GM18499 (cell line): ENCODE results near the gene GBF1.

Experiments used
- ATAC-seq: cut with Tn5 transposase; IDR thresholded peaks from one replicate; pipeline ENCODE4 v1.9.1; 2021; ENCODE audit warnings: moderate number of reproducible peaks; ENCODE audit not compliant: insufficient read depth, unreplicated experiment

GBF1 gene

GRCh38 chr10:102389894-102390293 is 144.6 kb downstream of the GBF1 start:
- no peak for ATAC-seq

DNA sequence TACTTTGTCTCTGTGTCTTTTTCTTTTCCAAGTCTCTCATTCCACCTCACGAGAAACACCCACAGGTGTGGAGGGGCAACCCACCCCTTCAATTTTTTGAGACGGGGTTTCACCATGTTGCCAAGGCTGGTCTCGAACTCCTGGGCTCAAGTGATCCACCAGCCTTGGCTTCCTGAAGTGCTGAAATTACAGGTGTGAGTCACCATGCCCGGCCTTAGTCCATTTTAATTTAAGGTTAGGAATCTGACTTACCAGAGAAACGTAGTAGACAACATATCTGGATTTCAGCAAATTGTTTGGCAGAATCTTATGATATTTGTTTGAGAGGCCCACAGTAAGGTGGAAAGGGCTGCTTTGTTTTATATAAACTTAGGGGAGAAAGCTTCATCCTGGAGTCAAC is 147.0 kb downstream of the GBF1 start:
- no peak for ATAC-seq

DNA sequence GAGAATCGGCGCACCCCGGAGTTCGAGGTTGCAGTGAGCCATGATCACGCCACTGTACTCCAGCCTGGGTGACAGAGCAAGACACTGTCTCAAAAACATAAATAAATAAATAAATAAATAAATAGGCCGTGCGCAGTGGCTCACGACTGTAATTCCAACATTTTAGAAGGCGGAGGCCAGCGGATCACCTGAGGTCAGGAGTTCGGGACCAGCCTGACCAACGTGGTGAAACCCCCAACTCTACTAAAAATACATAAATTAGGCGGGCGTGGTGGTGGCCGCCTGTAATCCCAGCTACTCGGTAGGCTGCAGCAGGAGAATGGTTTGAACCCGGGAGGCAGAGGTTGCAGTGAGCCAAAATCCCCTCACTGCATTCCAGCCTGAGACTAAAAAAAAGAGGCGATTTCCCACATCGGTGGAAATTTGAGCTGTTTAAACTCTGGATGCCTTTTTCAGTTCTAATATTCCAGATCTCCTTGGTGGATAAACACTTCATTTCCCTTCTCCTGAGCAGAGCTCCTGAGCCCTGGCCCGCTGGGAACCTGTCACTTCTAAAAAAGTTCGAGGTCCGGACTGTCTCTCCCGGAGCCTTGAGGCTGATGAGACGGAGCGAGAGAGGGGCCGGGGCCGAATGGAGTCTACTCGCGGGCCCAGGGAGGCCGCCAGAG is 148.2 kb downstream of the GBF1 start:
- ATAC-seq, result no peak

DNA sequence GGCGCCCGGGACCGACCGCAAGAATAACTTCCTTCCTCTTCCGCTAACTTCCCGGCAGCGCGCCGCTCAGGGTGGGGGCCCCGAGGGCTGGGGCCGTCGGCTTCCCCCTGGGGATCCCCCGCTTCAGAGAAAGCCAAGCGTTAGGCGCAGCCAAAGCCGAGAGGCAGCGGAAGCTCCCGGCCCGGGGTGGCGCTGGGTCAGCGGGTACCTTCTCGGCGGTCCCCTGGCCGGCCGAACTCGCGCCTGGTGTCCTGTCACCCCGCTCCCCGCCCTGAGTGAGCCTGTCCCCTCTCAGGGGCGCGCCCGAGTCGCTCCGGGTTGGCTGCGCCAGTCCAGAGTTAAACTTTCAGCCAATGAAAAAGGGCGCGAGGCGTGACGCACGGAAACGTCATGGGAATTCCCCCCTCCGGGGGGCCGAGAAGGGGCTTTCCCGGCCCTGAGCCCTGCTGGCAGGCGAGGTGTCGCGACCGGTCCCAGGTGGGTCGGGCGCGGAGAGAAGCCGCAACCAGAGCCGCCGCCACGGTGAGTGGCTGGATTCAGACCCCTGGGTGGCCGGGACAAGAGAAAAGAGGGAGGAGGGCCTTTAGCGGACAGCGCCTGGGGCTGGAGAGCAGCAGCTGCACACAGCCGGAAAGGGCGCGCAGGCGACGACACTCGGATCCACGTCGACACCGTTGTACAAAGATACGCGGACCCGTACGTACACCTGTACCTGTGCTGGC is 148.9 kb downstream of the GBF1 start:
- peak; percentile 55 for ATAC-seq

DNA sequence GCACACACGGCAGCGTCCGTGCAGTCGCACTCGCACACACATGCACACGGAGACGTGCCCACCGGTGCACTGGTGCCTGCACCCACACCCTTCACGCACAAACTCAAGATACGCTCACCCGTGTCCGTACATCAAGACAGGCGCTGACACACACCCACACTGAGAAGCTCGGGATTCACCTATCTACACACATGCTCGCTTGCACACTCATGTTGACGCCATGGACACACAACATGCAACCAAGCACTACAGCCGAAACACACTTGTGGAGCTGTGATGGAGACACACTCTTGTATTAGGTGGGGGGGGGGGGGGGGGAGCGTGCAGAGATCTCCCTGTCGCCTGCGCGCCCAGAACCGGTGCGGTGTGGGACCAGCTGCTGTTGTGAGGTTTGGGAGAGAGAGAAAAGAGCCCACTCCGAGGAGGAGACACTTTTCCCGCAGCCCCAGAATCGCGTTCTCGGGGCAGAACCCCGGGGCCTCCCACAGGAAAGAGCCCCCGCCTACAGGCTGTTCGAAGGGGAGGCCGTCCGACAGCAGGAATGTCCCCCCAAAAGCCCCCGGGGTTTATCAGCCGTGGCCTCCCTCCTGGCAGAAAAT is 149.6 kb downstream of the GBF1 start:
- peak; percentile 1 for ATAC-seq

DNA sequence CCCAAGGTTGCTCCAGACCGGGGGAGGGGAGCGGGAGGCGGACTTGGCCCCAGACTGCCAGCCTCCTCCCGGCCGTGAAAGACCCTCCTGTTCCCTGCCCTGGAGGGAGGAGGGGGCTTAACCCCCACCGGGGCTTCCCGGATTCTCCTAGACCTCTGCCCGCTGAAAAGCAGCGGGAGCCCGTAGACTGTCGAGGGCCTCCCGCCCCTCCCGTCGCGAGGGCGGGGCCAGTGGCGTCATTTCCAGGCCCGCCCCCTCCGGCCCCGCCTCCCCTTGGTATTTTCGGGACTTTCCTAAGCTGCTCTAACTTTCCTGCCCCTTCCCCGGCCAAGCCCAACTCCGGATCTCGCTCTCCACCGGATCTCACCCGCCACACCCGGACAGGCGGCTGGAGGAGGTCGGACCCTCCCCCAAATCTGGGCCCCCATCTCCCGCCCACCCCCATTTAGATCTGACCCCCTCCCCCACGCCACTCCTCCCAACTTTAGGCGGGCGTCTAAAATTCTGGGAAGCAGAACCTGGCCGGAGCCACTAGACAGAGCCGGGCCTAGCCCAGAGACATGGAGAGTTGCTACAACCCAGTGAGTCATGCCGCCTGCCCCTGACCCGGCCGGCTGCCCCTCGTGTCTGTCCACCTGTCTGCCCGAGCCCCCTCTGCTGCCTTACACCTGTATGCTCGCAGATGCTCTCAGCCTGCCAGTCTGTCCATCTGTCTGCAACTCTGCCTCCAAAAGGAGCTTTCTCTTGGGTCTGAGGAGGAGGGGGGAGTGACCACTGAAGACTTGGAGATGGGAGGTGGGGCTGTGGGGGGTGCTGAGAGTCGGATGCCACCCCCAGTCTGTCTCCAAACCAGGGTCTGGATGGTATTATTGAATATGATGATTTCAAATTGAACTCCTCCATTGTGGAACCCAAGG is 150.3 kb downstream of the GBF1 start, which contains the start of gene NFKB2:
TSS of gene NFKB2 (plus strand) at position 306 of the 917 bp plus-strand sequence. CDS start at position 561, 255 bp downstream.
- ATAC-seq, result no peak

- ATAC-seq, result no peak
These were observed 151.0 kb downstream of the GBF1 start for GRCh38 chr10:102396317-102396650.

DNA sequence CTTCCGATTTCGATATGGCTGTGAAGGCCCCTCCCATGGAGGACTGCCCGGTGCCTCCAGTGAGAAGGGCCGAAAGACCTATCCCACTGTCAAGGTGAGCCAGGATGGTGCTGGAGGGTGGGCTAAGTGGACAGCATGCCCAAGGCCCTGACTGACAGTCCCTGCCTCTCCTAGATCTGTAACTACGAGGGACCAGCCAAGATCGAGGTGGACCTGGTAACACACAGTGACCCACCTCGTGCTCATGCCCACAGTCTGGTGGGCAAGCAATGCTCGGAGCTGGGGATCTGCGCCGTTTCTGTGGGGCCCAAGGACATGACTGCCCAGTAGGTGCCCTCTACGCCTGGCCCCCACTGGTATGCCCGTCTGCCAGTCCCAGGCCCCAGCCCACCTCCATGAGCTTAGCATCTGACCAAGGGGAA is 151.4 kb downstream of the GBF1 start:
- no peak for ATAC-seq

DNA sequence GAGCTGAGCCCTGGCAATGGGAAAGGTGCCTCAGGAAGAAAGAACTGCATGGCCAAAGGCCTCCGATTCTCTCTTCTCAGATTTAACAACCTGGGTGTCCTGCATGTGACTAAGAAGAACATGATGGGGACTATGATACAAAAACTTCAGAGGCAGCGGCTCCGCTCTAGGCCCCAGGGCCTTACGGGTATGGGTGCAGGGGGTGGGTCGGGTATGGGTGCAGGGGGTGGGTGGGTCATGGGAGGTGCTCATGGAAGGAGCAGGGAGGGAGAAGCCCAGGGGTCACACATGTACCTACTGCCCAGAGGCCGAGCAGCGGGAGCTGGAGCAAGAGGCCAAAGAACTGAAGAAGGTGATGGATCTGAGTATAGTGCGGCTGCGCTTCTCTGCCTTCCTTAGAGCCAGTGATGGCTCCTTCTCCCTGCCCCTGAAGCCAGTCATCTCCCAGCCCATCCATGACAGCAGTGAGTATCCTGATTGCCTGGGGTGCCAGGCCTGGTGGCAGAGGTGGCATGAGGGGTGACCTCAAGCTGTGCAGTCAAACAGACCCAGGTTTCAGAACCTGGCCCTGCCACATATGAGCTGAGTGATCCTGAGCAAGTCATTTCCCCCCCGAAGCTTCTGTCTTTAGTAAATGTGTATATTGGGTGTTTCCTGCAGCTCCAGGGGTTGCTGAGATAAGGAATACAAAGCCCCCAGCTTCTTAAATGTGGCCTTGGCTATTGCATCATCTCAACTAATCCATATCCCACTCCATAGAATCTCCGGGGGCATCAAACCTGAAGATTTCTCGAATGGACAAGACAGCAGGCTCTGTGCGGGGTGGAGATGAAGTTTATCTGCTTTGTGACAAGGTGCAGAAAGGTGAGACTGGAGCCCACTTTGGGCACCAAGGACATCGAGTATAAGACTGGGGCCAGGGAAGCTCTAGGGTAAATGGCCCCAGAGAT is 152.2 kb downstream of the GBF1 start:
- ATAC-seq, result no peak

- ATAC-seq, result no peak
These were observed 153.1 kb downstream of the GBF1 start for GRCh38 chr10:102398172-102399020.

DNA sequence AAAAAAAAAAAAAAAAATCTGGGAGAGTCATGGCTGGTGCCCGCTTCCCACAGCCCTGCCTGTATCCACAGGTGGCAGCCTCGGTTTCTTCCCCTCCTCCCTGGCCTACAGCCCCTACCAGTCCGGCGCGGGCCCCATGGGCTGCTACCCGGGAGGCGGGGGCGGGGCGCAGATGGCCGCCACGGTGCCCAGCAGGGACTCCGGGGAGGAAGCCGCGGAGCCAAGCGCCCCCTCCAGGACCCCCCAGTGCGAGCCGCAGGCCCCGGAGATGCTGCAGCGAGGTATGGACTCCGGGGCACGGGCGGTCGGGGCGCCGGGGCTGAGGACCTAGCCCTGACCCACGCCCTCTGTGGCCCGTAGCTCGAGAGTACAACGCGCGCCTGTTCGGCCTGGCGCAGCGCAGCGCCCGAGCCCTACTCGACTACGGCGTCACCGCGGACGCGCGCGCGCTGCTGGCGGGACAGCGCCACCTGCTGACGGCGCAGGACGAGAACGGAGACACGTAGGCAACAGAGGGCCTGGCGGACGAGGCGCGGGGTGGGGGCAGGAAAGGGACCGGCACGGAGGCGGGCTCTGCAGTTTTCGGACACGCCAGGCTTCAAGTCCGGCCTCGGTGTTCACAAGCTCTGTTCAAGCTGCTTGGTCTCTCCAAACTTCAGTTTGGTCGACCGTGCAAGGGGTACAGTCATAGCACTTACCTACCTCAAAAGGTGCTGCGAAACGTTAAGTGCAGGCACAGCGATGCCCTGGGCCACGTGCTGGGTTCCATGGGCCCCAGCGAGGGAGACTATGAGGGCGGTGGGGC is 154.1 kb downstream of the GBF1 start:
- ATAC-seq, result no peak

DNA sequence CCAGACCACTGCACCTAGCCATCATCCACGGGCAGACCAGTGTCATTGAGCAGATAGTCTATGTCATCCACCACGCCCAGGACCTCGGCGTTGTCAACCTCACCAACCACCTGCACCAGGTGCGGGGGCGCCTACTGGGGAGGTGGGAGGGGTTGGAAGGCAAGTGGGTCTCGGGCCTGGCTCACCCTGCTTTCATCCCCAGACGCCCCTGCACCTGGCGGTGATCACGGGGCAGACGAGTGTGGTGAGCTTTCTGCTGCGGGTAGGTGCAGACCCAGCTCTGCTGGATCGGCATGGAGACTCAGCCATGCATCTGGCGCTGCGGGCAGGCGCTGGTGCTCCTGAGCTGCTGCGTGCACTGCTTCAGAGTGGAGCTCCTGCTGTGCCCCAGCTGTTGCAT is 154.7 kb downstream of the GBF1 start:
- ATAC-seq, result no peak

- ATAC-seq, result no peak
These were observed 155.4 kb downstream of the GBF1 start for GRCh38 chr10:102400598-102401341.

DNA sequence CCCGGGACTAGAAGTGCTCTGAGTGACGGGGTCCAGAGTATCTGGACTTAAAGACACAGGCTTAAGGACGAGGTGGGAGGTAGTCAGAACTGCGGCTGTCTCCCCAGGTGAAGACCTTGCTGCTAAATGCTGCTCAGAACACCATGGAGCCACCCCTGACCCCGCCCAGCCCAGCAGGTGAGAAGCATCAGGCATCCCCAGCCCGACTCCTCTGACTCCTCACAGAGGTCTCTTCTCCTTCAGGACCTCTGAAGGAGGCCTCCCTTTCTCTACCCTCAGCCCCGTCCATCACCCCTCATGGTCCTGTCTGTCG is 156.0 kb downstream of the GBF1 start:
- ATAC-seq, result no peak

- no peak for ATAC-seq
These were observed 156.6 kb downstream of the GBF1 start for GRCh38 chr10:102401735-102402511.

DNA sequence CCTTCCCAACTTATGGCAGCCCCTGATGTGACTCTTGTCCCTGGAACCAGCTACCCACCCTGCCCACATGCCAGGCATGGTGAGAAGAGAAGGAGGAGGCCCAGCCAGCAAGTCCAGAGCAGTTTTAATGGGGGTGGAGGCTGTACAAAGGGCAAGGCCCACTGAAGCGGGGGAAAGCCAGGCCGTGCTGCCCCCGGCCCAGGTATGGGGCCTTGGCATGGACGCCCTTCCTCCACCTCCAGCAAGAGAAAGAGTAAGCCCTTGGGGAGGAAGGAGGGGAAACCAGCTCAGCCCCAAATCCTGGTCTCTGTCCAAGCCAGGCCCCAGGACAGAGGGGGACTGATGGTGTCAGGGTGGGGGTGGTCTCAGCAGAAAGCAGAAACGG is 157.2 kb downstream of the GBF1 start:
- no peak for ATAC-seq

- no peak for ATAC-seq
These were observed 157.8 kb downstream of the GBF1 start for GRCh38 chr10:102403115-102403514.
